H54 (cell line): ENCODE data around the gene TUBB1.

Experiments used
- DNase-seq: peaks from one replicate; pipeline ENCODE4 v3.0.0; 2011; ENCODE audit warnings: low spot score, mixed read lengths; ENCODE audit not compliant: insufficient read length
- FAIRE-seq: peaks from 3 replicates; lab custom pipeline; 2011; peaks lifted over from hg19 to GRCh38; lab: Jason Lieb, UNC
- POLR2A ChIP-seq: IDR thresholded peaks from 2 replicates; pipeline ENCODE4 v1.6.1; 2011; ENCODE audit warnings: low read depth, mild to moderate bottlenecking, low read length

Gene TUBB1

DNA sequence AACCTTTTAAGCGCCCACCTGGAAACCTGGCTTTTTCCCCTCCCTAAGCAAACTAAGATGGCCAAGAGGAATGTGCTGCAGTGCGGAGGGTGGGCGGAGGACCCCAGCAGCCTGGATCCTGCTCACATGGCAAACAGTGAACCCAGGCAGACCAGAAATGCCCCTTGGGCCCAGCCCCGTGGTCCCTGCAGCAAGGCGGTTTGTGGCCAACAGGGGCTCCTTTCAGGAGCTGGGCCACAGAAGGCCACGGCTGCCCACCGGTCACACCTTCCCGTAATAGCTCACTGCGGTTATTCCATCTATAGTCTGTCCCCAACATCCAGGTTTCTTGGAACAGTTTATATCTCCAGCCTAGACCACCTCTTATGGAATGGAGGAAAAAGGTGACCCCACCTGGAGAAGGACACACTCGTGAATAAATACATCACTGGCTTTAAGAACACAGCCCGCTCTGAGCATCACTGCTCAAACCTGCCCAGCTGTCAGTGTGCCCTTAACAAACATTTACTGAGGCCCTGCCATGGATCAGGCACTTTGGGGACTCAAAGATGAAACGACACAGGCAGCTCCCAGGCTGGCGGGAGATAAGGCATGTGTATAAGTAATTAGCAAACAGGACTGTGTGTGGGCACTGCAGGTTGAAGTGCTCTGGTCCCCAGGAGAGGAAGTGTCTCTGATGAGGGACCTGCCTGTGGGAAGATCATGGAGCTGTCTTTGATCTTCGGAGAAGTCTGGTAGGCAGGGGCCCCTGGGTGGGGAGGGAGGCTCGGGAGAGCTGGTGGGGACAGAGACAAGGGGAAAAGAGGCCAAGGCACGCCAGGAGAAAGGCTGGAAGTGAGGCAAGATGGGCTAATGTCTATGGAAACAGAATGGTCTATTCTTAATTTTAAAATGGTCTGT is 3.2 kb upstream of the TUBB1 start:
- no peak for FAIRE-seq
- no peak for DNase-seq

DNA sequence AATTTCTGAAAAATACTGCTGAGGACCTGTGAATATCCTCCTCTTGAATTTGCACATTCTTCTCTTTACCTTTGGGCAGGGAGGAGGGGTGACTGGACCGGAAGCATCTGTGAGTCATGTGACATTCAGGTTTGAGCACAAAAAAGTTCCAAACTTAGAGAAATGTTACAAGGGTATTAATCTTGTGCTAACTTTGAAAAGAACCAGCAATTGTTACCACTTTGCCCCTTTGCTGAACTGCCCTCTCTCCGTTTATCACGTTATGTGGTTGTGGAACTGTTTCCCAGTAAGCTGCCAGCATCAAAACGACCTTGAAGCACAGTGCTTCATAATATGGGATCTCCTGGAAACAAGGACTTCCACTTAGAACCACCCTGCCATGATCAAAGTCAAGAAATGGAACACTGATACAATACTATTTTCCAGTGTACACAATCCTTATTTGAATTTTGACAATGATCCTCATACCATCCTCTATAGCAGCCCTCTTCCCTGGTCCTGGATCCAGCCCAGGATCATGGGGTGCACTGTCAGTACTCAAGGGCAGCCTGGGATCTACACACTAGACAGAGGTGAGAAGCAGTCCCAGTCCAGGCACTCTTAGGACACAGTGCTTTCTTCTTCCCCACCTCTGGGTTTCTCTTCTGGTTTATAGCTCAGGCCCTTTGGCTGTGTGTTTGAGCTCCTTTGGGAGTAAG is 2.3 kb upstream of the TUBB1 start:
- no peak for FAIRE-seq
- no peak for TF ChIP-seq POLR2A
- no peak for DNase-seq

More for the DNA sequence above, 3.2 kb upstream of the TUBB1 start:
- TF ChIP-seq POLR2A = no peak

DNA sequence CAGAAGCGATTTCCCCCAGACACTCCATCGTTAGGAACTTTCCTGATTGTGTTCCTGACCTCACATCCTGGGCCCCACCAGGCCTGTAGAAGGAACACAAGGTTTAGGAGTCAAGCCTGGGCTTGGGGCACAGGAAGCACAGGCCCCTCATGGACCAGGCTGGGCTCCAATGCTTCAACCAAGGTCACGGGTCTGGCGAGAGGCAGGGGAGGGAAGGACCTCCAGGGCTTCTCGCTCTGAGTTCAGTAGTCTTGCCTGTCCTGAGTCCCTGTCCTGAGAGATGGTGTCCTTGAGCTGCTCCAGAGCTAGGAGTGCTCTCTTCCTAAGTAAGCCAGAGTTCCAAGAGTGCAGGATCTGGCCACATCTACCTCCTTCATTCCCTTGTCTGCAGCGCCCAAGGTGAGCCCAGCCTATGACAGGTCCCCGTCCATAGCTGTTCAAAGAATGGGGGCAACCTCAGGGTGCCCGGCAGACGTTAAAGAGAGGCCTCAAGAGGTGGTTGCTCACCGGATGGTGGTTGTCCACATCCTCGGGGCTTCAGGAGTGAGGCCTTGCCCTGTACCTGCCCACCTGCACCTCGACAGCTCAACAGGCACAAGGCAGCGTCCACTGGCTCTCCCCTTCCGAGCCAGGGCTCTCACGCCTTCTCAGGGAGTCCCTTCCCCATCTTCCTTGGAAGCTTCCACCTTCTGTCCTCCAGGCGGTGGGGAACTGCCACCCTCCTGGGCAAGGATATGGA is 1.6 kb upstream of the TUBB1 start:
- DNase-seq = no peak
- TF ChIP-seq POLR2A = no peak
- no peak for FAIRE-seq

DNA sequence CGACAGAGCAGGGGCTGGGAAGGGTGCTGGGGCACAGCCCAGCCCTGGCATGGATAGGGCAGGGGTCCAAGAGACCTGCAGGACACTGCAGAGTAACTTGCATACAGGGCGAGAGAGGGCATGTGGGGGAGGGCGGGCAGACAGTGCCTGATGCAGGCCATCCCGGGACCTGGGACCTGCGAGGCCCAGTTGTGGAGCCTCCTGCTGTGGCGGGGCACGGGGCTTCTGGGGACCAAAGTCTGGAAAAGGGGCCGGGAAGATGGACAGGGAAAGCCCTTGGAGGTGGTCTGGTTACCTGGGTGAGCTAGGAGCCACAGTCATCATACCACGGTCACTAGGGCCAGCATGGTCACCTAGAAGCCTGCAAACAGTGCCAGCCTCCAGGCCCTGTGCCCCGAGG is 412 bp upstream of the TUBB1 start:
- FAIRE-seq (no peak), DNase-seq (no peak)
- no peak for TF ChIP-seq POLR2A

DNA sequence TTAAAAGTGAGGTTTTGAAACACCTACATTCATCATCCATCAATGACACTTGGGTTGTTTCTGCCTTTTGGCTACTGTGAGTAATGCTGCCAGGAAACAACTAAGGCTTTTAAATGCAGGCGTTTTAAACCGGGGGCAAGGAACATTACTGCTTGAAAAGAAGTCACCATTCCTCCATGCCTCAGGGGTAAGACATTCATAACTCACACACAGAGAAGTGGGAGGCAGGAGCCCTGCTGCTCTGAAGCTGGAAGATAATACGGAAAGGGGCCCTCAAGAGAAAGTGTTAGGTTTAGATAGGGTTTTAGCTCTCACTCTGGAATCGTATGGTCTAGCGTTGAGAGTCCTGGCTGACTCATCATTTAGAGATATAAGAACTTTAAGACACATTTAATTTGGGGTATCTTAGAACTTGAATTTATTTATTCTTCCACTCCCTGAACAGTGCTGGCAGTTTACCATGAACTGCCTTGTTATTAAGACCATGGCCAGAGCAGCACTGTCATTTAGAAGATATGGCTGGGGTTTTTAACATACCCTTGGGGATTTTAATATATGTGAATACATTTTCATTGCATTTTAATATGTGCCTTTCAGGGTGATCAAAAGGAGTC is 1.8 kb downstream of the TUBB1 start:
- TF ChIP-seq POLR2A = no peak
- no peak for FAIRE-seq
- DNase-seq = no peak

DNA sequence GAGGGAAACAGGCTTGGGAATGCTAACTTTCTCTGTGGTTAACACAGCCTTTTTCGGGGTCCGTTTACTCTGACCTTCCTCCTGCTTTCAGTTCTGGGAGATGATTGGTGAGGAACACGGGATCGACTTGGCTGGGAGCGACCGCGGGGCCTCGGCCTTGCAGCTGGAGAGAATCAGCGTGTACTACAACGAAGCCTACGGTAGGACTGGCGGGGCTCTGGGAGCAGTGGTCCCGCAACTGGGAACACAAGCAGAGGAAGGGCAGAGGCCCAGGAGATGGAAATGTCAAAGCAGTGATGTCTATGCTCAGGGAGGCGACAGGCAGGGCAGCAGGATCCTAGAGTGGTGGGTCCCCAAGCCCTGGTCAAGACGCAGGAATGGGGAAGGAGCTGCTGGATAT is 3.5 kb downstream of the TUBB1 start:
- TF ChIP-seq POLR2A = no peak
- no peak for DNase-seq
- FAIRE-seq = no peak

DNA sequence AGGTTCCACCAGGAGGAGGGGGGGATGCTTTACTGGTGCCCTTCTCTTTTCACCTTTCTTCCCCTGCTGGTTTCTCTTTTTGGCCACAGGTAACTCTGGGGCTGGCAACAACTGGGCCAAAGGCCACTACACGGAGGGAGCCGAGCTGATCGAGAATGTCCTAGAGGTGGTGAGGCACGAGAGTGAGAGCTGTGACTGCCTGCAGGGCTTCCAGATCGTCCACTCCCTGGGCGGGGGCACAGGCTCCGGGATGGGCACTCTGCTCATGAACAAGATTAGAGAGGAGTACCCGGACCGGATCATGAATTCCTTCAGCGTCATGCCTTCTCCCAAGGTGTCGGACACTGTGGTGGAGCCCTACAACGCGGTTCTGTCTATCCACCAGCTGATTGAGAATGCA is 4.4 kb downstream of the TUBB1 start:
- FAIRE-seq = no peak
- TF ChIP-seq POLR2A = no peak
- DNase-seq = no peak

DNA sequence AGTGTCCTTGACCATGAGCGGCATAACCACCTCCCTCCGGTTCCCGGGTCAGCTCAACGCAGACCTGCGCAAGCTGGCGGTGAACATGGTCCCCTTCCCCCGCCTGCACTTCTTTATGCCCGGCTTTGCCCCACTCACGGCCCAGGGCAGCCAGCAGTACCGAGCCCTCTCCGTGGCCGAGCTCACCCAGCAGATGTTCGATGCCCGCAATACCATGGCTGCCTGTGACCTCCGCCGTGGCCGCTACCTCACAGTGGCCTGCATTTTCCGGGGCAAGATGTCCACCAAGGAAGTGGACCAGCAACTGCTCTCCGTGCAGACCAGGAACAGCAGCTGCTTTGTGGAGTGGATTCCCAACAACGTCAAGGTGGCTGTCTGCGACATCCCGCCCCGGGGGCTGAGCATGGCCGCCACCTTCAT is 4.9 kb downstream of the TUBB1 start:
- FAIRE-seq (no peak), DNase-seq (no peak)
- no peak for TF ChIP-seq POLR2A

DNA sequence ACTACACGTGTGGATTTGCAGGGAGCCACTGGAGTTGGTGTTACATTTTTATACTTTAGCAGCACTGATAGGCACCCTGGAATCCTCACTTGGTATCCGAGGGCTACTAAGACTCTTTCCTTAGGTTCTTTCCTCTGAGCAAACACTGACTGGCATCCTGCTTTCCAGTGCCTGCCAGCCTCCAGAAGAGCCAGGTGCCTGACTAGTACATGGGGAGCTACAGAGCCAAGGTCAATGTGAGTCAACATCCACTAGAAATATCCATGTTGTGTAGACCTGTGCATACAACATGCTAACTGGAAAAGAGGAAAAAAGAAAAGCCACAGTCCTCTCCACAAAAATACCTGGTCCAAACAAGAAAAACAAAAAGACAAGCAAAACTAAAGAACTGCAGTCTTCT is 5.9 kb downstream of the TUBB1 start:
- DNase-seq = no peak
- no peak for TF ChIP-seq POLR2A
- FAIRE-seq = no peak

DNA sequence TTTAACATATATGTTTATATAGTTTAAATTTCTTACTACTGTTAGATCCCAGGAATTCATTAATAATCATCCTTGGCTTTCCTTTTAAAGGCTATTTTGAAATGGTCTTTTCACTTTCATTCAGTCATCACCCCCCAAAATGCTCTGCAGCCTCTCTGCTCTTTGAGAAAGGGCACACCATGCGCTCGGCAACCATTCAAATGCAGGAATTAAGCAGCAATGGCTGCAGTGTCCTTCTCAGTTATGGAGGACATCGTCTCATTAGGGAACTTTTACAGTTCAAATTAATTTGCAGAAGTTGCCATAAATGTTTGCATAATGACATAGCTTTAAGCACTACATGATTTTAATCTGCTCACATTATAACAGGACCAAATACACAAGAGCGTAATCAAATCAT is 6.3 kb downstream of the TUBB1 start:
- no peak for TF ChIP-seq POLR2A
- DNase-seq = no peak
- FAIRE-seq = no peak

DNA sequence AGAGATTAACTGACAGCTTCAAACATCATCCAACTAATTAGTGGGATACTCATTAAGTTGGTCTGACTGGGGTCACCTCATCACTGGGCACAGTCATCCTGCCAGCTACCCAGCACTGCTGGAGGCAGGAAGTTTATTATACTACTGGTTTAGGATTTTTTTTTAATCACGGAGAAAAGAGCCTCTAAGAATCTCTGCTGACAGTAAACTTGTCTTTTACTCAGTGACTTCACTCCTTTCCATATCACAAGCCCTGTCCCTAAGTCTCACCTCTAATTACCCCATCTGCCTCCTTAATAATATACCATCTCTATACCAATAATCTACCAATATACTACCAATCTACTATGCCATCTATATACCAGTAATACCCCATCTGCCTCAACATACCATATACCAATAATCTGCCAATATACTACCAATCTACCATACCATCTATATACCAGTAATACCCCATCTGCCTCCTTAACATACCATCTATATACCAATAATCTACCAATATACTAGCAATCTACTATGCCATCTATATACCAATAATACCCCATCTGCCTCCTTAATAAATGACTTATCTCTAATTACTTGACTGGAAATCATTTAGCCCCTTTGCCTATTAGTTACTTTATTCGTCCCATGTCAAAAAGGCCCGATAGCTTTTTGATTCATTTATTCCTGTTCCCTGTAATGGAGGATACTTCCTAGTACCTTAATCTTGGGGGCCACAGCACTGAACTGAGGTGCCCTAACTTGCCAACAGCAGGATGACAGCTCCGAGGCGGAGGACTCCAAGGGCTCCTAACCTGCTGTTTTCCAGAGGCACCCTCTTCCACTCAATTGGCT is 7.9 kb downstream of the TUBB1 start:
- FAIRE-seq = no peak
- TF ChIP-seq POLR2A = no peak
- DNase-seq = no peak

DNA sequence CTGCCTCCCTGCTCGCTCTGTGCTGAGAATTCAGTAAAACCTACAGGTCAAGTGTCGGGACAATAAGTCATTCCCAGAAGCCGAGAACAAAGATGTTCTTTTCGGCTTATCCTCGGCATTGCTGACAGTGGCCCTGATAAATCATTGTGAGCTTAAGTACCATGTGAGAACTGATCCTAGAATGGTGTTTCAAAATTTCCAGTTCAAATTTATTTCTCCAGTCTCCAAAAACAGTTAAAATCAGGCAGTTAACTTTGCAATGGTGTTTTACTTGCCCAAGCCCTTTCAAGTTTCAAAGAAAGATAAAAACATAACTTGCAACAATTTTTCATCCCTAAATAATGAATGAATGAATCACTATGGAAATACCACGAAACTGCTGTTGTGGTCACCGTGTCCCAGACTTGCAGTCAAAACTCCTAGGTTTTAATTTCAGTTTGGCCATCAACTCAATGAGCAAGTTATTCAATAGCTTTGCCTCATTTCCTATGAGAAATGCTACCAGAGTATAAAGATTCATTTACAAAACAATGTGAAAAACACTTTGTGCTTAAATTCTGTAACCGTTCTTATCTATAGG is 8.6 kb downstream of the TUBB1 start:
- no peak for TF ChIP-seq POLR2A
- FAIRE-seq = no peak
- DNase-seq = no peak
